ENCODE data around the gene TMEM184A.

- TF ChIP-seq EZH2 (IDR thresholded peaks at IDR 0.05; ENCODE audit: insufficient read depth, poor library complexity, severe bottlenecking) (no peak), EZH2phosphoT487 (IDR thresholded peaks at IDR 0.05; ENCODE audit: insufficient read depth, low read depth) (no peak)
These were observed 53.2 kb downstream of the TMEM184A start for GRCh38 chr7:1502845-1503244.

Data from GM23248 (cell line).